Measurements from ENCODE around the gene CTTN.

CTTN gene

GRCh38 chr11:70478166-70478890 is 80.0 kb downstream of the CTTN start:
- DNase-seq = no peak

- DNase-seq = no peak
These were observed 82.4 kb downstream of the CTTN start for GRCh38 chr11:70480711-70481110.

- DNase-seq = no peak
These were observed 83.5 kb downstream of the CTTN start for GRCh38 chr11:70481625-70482528.

GRCh38 chr11:70482529-70482917 is 84.2 kb downstream of the CTTN start:
- DNase-seq = no peak

- no peak for DNase-seq
These were observed 84.9 kb downstream of the CTTN start for GRCh38 chr11:70483077-70483861.

- no peak for DNase-seq
These were observed 85.6 kb downstream of the CTTN start for GRCh38 chr11:70483917-70484316.

- no peak for DNase-seq
These were observed 87.1 kb downstream of the CTTN start for GRCh38 chr11:70485326-70486025.

GRCh38 chr11:70486026-70486415 is 87.7 kb downstream of the CTTN start:
- no peak for DNase-seq
